Testis (tissue), 3 donors: Measurements from ENCODE around the gene IMMP2L. TPM values are rescaled to one million over a fixed set of nuclear protein-coding genes. Genes with fewer than 3 reads are reported as not detected.

Experiments
- DNase-seq: peaks from one replicate; pipeline ENCODE4 v3.0.0-alpha.2; 2019
- H3K27ac ChIP-seq, 2 donors: fragments of 200-600 bp; sonication (generic); one replicate each; pipeline ENCODE4 v1.5.1; 2019
- H3K27me3 ChIP-seq: fragments of 200-600 bp; sonication (generic); one replicate; pipeline ENCODE4 v1.5.1; 2019
- H3K36me3 ChIP-seq: fragments of 200-600 bp; sonication (generic); one replicate; pipeline ENCODE4 v1.5.1; 2017; ENCODE audit warnings: low read depth; ENCODE audit errors: missing control alignments
- H3K4me1 ChIP-seq: fragments of 200-600 bp; sonication (generic); one replicate; pipeline ENCODE4 v1.5.1; 2019
- H3K4me3 ChIP-seq, 2 donors: fragments of 200-600 bp; sonication (generic); one replicate each; pipeline ENCODE4 v1.5.1; 2017 to 2019
- H3K9me3 ChIP-seq: fragments of 200-600 bp; sonication (generic); one replicate; pipeline ENCODE4 v1.5.1; 2017
- POLR2A ChIP-seq: fragments of 450-650 bp; IDR thresholded peaks from one replicate; pipeline ENCODE4 v1.6.1; 2017; ENCODE audit warnings: antibody characterized with exemption, mild to moderate bottlenecking, moderate library complexity
- whole genome bisulfite sequencing, 2 donors: methylation state at CpG; one replicate each; pipeline ENCODE4 v1.1.5; 2018; 5-methylcytosine and 5-hydroxymethylcytosine counted together
- intact Hi-C: fragments of 100-400 bp; cut with DNase I; formaldehyde crosslinking; loops from one replicate; pipeline ENCODE4 v1.15.1; 2023; ENCODE audit warnings: low total_unique reads
- polyA plus RNA-seq: library from polyadenylated mRNA; stranded (reverse); fragments of 350-450 nt; fragmentation: Illumina TruSeq; extraction: RNeasy Lipid Tissue Mini Kit (QIAGEN cat#74804); gene quantifications from one replicate; pipeline ENCODE4 v1.2.3, GENCODE V29; 2014; ENCODE audit warnings: low read depth, low replicate concordance; ENCODE audit not compliant: insufficient read depth
- total RNA-seq, 2 donors: library from RNA; depleted of rRNA; stranded (reverse); fragments of >200 nt; gene quantifications; one replicate each; pipeline ENCODE4 v1.2.3, GENCODE V29; 2016
- TF ChIP-seq, protein P1 (sequence below), 3 experiments: fragments of 450-650 bp in 2 of 3; fragments of 200-600 bp in 1 of 3; sonication (generic) in 1 of 3; IDR thresholded peaks; one replicate each; pipeline ENCODE4 v1.5.1; 2016 to 2019; ENCODE audit warnings: antibody characterized with exemption in 3 of 3, mild to moderate bottlenecking in 2 of 3, moderate library complexity in 1 of 3

The IMMP2L gene
- total and polyA plus RNA-seq, 3 donors from 2014 or later: 10.7 to 12.4 (median 11.2) TPM

DNA sequence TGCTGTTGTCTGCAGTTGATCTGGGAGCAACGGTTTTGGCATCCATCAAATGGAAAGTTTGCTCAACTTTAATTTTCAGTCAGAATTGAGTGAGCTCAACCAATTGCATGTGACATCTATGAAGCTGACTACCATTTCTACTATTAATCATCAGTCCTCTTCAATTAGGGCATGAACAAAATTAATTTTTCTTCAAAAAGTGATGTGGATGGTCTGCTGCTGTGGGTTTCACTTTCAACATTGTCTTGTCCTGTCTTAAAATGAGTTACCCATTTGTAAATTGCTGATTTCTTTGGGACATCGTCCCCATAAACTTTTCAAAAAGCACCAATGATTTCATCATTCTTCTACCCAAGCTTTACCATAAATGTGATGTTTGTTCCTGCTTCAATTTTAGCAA lies 648.0 kb downstream of the IMMP2L start:
- Histone ChIP-seq H3K27me3 (no peaks in the 10 kb centered on the region), H3K4me1 (peaks cover under 1% of the 10 kb centered on the region), H3K4me3 (no peak overlapping the region), H3K36me3 (no peaks in the 10 kb centered on the region), H3K27ac (no peak overlapping the region), H3K9me3 (no peaks in the 10 kb centered on the region)
- TF ChIP-seq, protein P1, sequence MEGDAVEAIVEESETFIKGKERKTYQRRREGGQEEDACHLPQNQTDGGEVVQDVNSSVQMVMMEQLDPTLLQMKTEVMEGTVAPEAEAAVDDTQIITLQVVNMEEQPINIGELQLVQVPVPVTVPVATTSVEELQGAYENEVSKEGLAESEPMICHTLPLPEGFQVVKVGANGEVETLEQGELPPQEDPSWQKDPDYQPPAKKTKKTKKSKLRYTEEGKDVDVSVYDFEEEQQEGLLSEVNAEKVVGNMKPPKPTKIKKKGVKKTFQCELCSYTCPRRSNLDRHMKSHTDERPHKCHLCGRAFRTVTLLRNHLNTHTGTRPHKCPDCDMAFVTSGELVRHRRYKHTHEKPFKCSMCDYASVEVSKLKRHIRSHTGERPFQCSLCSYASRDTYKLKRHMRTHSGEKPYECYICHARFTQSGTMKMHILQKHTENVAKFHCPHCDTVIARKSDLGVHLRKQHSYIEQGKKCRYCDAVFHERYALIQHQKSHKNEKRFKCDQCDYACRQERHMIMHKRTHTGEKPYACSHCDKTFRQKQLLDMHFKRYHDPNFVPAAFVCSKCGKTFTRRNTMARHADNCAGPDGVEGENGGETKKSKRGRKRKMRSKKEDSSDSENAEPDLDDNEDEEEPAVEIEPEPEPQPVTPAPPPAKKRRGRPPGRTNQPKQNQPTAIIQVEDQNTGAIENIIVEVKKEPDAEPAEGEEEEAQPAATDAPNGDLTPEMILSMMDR (IDR thresholded peaks at IDR 0.05): no peak
- no peak for TF ChIP-seq POLR2A
- DNase-seq: no peak
- WGBS, 2 donors: 88 to 92% methylated on average over 2 of the region's 2 CpGs
- intact Hi-C loops: no loop called here

GRCh38 chr7:110911632-110912031 lies 650.7 kb downstream of the IMMP2L start:
- H3K27me3 ChIP-seq: no peaks in the 10 kb centered on the region
- H3K36me3 ChIP-seq: no peaks in the 10 kb centered on the region
- peaks cover 4% of the 10 kb centered on the region for H3K4me1 ChIP-seq
- H3K4me3 ChIP-seq: no peak overlapping the region
- intact Hi-C loops: no loop called here
- WGBS, 2 donors: 92 to 97% methylated on average over 2 of the region's 2 CpGs
- TF ChIP-seq, protein P1 (IDR thresholded peaks at IDR 0.05): no peak
- TF ChIP-seq POLR2A: no peak
- H3K27ac ChIP-seq: no peak overlapping the region
- H3K9me3 ChIP-seq: no peaks in the 10 kb centered on the region
- DNase-seq: no peak

GRCh38 chr7:110909117-110909516 lies 653.2 kb downstream of the IMMP2L start:
- H3K4me1 ChIP-seq: peaks cover 4% of the 10 kb centered on the region
- 41 to 47% methylated on average over 3 of the region's 3 CpGs for WGBS, 2 donors
- no peak overlapping the region for H3K4me3 ChIP-seq
- no peak overlapping the region for H3K27ac ChIP-seq
- intact Hi-C loops: no loop called here
- H3K36me3 ChIP-seq: no peaks in the 10 kb centered on the region
- no peaks in the 10 kb centered on the region for H3K9me3 ChIP-seq
- H3K27me3 ChIP-seq: no peaks in the 10 kb centered on the region
- TF ChIP-seq POLR2A: no peak
- TF ChIP-seq, protein P1 (IDR thresholded peaks at IDR 0.05): no peak
- no peak for DNase-seq

GRCh38 chr7:110905773-110906566 lies 656.3 kb downstream of the IMMP2L start:
- no peak for DNase-seq
- Histone ChIP-seq H3K4me1 (peaks cover 4% of the 10 kb centered on the region), H3K9me3 (no peaks in the 10 kb centered on the region), H3K36me3 (no peaks in the 10 kb centered on the region), H3K27ac (no peak overlapping the region), H3K27me3 (no peaks in the 10 kb centered on the region), H3K4me3 (no peak overlapping the region)
- 84 to 89% methylated on average over 4 of the region's 4 CpGs for WGBS, 2 donors
- intact Hi-C loops: no loop called here
- TF ChIP-seq POLR2A: no peak
- TF ChIP-seq, protein P1 (IDR thresholded peaks at IDR 0.05): no peak

- H3K36me3 ChIP-seq: no peaks in the 10 kb centered on the region
- intact Hi-C loops: no loop called here
- DNase-seq: no peak
- H3K27me3 ChIP-seq: no peaks in the 10 kb centered on the region
- TF ChIP-seq POLR2A: no peak
- TF ChIP-seq, protein P1 (IDR thresholded peaks at IDR 0.05): no peak
- no peak overlapping the region for H3K4me3 ChIP-seq
- no peak overlapping the region for H3K27ac ChIP-seq
- no peaks in the 10 kb centered on the region for H3K4me1 ChIP-seq
- H3K9me3 ChIP-seq: no peaks in the 10 kb centered on the region
Measured at GRCh38 chr7:110898516-110898915, 663.8 kb downstream of the IMMP2L start.
